ENCODE measurements around the gene NAV3.

DNA sequence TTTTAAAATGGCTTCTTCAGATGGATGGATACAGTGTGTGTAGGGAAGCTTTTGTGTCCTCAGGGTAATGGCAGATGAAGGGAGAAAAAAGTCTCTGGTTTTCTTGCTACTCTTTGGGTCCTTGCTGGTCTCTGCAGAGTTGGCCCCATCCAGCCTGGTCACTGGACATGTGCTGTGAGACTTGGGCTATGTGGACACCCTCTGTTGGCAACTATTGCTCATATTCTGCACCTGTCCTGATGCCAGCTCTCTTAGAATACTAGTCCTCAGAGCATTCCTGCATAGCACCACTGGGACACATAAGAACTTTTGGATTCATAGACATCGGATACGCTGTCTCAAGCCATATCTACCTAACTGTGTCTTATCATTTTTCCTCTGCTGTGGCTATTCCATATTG lies 20.0 kb downstream of the NAV3 start:
- TF ChIP-seq JUNB (IDR thresholded peaks at IDR 0.05; ENCODE audit: unreplicated experiment) = no peak
- TF ChIP-seq, protein P1, sequence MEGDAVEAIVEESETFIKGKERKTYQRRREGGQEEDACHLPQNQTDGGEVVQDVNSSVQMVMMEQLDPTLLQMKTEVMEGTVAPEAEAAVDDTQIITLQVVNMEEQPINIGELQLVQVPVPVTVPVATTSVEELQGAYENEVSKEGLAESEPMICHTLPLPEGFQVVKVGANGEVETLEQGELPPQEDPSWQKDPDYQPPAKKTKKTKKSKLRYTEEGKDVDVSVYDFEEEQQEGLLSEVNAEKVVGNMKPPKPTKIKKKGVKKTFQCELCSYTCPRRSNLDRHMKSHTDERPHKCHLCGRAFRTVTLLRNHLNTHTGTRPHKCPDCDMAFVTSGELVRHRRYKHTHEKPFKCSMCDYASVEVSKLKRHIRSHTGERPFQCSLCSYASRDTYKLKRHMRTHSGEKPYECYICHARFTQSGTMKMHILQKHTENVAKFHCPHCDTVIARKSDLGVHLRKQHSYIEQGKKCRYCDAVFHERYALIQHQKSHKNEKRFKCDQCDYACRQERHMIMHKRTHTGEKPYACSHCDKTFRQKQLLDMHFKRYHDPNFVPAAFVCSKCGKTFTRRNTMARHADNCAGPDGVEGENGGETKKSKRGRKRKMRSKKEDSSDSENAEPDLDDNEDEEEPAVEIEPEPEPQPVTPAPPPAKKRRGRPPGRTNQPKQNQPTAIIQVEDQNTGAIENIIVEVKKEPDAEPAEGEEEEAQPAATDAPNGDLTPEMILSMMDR (conservative IDR thresholded peaks at IDR 0.05; ENCODE audit: low read depth in 2 of 2) = no peak
- TF ChIP-seq EZH2 (IDR thresholded peaks at IDR 0.05; ENCODE audit: low read depth, unreplicated experiment) = no peak
- no peak for TF ChIP-seq CREB1 (CRISPR knock-in tag; IDR thresholded peaks at IDR 0.05; ENCODE audit: low read depth)
- no peak for TF ChIP-seq POLR2AphosphoS5 (IDR thresholded peaks at IDR 0.05; ENCODE audit: low read depth)
- TF ChIP-seq EZH2phosphoT487 (IDR thresholded peaks at IDR 0.05; ENCODE audit: unreplicated experiment) = no peak
- no peak for TF ChIP-seq STAT1 (IDR thresholded peaks at IDR 0.05; ENCODE audit: unreplicated experiment)
- TF ChIP-seq, protein P2, sequence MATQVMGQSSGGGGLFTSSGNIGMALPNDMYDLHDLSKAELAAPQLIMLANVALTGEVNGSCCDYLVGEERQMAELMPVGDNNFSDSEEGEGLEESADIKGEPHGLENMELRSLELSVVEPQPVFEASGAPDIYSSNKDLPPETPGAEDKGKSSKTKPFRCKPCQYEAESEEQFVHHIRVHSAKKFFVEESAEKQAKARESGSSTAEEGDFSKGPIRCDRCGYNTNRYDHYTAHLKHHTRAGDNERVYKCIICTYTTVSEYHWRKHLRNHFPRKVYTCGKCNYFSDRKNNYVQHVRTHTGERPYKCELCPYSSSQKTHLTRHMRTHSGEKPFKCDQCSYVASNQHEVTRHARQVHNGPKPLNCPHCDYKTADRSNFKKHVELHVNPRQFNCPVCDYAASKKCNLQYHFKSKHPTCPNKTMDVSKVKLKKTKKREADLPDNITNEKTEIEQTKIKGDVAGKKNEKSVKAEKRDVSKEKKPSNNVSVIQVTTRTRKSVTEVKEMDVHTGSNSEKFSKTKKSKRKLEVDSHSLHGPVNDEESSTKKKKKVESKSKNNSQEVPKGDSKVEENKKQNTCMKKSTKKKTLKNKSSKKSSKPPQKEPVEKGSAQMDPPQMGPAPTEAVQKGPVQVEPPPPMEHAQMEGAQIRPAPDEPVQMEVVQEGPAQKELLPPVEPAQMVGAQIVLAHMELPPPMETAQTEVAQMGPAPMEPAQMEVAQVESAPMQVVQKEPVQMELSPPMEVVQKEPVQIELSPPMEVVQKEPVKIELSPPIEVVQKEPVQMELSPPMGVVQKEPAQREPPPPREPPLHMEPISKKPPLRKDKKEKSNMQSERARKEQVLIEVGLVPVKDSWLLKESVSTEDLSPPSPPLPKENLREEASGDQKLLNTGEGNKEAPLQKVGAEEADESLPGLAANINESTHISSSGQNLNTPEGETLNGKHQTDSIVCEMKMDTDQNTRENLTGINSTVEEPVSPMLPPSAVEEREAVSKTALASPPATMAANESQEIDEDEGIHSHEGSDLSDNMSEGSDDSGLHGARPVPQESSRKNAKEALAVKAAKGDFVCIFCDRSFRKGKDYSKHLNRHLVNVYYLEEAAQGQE (IDR thresholded peaks at IDR 0.05; ENCODE audit: unreplicated experiment) = no peak
- TF ChIP-seq, protein P3, sequence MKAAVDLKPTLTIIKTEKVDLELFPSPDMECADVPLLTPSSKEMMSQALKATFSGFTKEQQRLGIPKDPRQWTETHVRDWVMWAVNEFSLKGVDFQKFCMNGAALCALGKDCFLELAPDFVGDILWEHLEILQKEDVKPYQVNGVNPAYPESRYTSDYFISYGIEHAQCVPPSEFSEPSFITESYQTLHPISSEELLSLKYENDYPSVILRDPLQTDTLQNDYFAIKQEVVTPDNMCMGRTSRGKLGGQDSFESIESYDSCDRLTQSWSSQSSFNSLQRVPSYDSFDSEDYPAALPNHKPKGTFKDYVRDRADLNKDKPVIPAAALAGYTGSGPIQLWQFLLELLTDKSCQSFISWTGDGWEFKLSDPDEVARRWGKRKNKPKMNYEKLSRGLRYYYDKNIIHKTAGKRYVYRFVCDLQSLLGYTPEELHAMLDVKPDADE (IDR thresholded peaks at IDR 0.05) = no peak
- no peak for TF ChIP-seq ZNF114 (CRISPR knock-in tag; IDR thresholded peaks at IDR 0.05)
- TF ChIP-seq NANOG (IDR thresholded peaks at IDR 0.05; ENCODE audit: borderline replicate concordance) = no peak
- no peak for TF ChIP-seq ZNF331 (CRISPR knock-in tag; IDR thresholded peaks at IDR 0.05; ENCODE audit: low read depth)
